Central memory CD8-positive, alpha-beta T cell (primary cell): ENCODE data around the gene MCOLN1.

Experiments
- ATAC-seq: fragments of 150-1000 bp; cut with Tn5 transposase; replicated peaks from 2 replicates; pipeline ENCODE4 v1.10.0; 2022; ENCODE audit warnings: mild to moderate bottlenecking, moderate FRiP score, moderate number of reproducible peaks; ENCODE audit not compliant: poor library complexity, severe bottlenecking; ENCODE audit errors: extremely low read depth
- DNase-seq, 2 donors: peaks; one replicate each; pipeline ENCODE4 v3.0.0; 2021; ENCODE audit warnings: low spot score in 2 of 2
- H3K27ac Mint-ChIP-seq: one replicate; pipeline ENCODE4 v1.8.0; 2022; ENCODE audit warnings: low read depth, mild to moderate bottlenecking, moderate library complexity, mixed read lengths
- H3K27me3 Mint-ChIP-seq: one replicate; pipeline ENCODE4 v1.8.0; 2022; ENCODE audit warnings: mixed read lengths
- H3K36me3 Mint-ChIP-seq: one replicate; pipeline ENCODE4 v1.8.0; 2022; ENCODE audit warnings: mild to moderate bottlenecking, moderate library complexity, mixed read lengths; ENCODE audit not compliant: insufficient read depth
- H3K4me1 Mint-ChIP-seq: one replicate; pipeline ENCODE4 v1.8.0; 2022; ENCODE audit warnings: mixed read lengths
- H3K4me3 Mint-ChIP-seq: one replicate; pipeline ENCODE4 v1.8.0; 2022; ENCODE audit warnings: mild to moderate bottlenecking, moderate library complexity, mixed read lengths
- H3K9me3 Mint-ChIP-seq: one replicate; pipeline ENCODE4 v1.8.0; 2022; ENCODE audit warnings: mixed read lengths

Gene MCOLN1

GRCh38 chr19:7506385-7507328 lies 15.8 kb upstream of the MCOLN1 start:
- Mint-ChIP-seq H3K9me3 (no peaks in the 10 kb centered on the region), H3K4me3 (no peak overlapping the region), H3K36me3 (peaks cover 4% of the 10 kb centered on the region), H3K4me1 (peaks cover 10% of the 10 kb centered on the region), H3K27ac (peak overlapping the region; percentile 64), H3K27me3 (peaks cover 52% of the 10 kb centered on the region)
- peak; percentile 49 for ATAC-seq
- DNase-seq, result no peak

DNA sequence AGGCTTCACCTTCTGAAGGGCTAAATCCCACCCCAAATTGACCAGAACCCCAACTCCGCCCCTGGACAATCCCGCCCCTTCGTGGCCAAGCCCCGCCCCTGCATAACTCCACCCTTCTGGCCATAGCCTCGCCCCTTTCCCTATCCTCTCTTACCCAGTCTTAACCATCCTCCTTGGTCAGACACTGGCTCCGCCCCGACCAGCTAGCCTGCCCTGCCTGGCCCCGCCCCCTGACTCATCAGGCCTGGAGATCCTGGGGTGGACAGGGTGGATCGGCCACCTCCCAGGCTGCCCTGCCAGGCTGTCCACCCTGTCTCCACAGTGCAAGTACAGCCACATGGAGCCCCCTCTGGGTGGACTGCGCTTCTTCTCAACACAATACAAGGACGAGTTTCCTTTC lies 14.5 kb upstream of the MCOLN1 start:
- Mint-ChIP-seq H3K9me3 (no peaks in the 10 kb centered on the region), H3K4me3 (no peak overlapping the region), H3K27ac (no peak overlapping the region), H3K27me3 (peaks cover 47% of the 10 kb centered on the region), H3K36me3 (peaks cover 4% of the 10 kb centered on the region), H3K4me1 (peaks cover 10% of the 10 kb centered on the region)
- DNase-seq (no peak), ATAC-seq (no peak)

GRCh38 chr19:7509625-7510024 lies 12.8 kb upstream of the MCOLN1 start:
- DNase-seq (no peak), ATAC-seq (no peak)
- H3K27ac Mint-ChIP-seq, result no peak overlapping the region
- H3K4me3 Mint-ChIP-seq, result no peak overlapping the region
- peaks cover 4% of the 10 kb centered on the region for H3K36me3 Mint-ChIP-seq
- no peaks in the 10 kb centered on the region for H3K9me3 Mint-ChIP-seq
- peaks cover 10% of the 10 kb centered on the region for H3K4me1 Mint-ChIP-seq
- peaks cover 47% of the 10 kb centered on the region for H3K27me3 Mint-ChIP-seq

DNA sequence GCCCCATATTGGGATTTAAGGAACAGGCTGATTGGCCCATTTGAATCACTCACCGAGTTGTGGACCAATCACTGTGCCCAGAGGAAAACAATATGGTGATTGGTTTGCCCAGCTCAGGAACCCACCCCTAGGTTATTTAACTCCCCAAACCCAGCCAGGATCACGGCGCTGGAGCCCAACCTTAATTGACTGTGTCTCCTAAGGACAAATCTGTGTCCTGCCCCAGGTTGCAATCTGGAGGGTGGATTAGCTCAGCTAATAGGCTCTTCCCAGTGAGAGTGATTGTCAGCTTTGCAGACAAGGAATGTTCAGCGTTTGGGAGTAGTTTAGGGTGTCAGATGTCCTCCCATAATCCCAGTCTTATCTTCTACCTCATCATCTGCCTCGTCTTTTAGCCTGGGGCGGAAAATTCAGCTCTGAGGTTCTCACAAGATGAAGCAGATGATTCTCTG lies 10.0 kb upstream of the MCOLN1 start:
- no peak overlapping the region for H3K27ac Mint-ChIP-seq
- peaks cover 53% of the 10 kb centered on the region for H3K27me3 Mint-ChIP-seq
- H3K36me3 Mint-ChIP-seq, result peaks cover 4% of the 10 kb centered on the region
- DNase-seq (no peak), ATAC-seq (no peak)
- H3K4me3 Mint-ChIP-seq, result no peak overlapping the region
- peaks cover 14% of the 10 kb centered on the region for H3K4me1 Mint-ChIP-seq
- no peaks in the 10 kb centered on the region for H3K9me3 Mint-ChIP-seq

GRCh38 chr19:7513809-7514642 lies 8.4 kb upstream of the MCOLN1 start:
- DNase-seq, result no peak
- Mint-ChIP-seq H3K9me3 (no peaks in the 10 kb centered on the region), H3K4me3 (no peak overlapping the region), H3K36me3 (peaks cover 3% of the 10 kb centered on the region), H3K4me1 (peaks cover 22% of the 10 kb centered on the region), H3K27me3 (peaks cover 38% of the 10 kb centered on the region), H3K27ac (no peak overlapping the region)
- ATAC-seq, result no peak

DNA sequence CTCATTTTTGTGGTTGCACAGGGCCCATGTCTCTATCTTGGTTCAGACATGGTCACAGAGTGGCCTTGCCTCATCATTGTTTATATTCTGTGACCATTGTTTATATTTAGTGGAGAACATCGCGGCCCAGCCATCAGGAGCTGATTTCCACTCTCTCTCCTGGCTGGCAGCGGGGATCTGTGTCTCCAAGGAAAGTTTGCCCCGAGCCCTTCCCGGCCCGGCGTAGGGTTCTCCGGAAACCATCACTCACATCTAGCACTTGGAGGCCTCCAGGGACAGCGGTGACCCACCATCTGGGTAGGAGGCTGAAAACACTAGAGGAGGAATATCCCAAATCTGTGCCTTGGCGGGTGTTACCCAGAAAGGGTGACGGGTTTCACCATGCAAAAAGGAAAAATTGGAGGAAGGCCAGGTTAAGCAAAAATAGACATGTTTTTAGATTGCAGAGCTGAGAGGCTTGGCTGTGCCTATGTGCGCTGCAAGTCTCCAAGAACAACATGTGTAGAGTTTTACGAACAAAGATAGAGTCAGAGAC lies 7.2 kb upstream of the MCOLN1 start:
- ATAC-seq (no peak), DNase-seq (no peak)
- Mint-ChIP-seq H3K4me1 (peaks cover 22% of the 10 kb centered on the region), H3K27me3 (peaks cover 27% of the 10 kb centered on the region), H3K9me3 (no peaks in the 10 kb centered on the region), H3K27ac (peak overlapping the region; percentile 56), H3K36me3 (peaks cover 6% of the 10 kb centered on the region), H3K4me3 (peak overlapping the region; percentile 73)

GRCh38 chr19:7515645-7516151 lies 6.7 kb upstream of the MCOLN1 start, which contains the start of gene ZNF358:
ZNF358 (plus strand) TSS chr19:7516103; CDS start chr19:7519243, 3,140 bp downstream.
- H3K4me1 Mint-ChIP-seq, result peaks cover 22% of the 10 kb centered on the region

GRCh38 chr19:7516333-7516732 lies 6.1 kb upstream of the MCOLN1 start:
- H3K36me3 Mint-ChIP-seq, result peaks cover 6% of the 10 kb centered on the region
- peaks cover 22% of the 10 kb centered on the region for H3K4me1 Mint-ChIP-seq
- ATAC-seq, result no peak
- no peak for DNase-seq
- no peak overlapping the region for H3K27ac Mint-ChIP-seq
- peak overlapping the region; percentile 56 for H3K4me3 Mint-ChIP-seq
- H3K27me3 Mint-ChIP-seq, result peaks cover 24% of the 10 kb centered on the region
- H3K9me3 Mint-ChIP-seq, result no peaks in the 10 kb centered on the region

More at GRCh38 chr19:7515645-7516151, 6.7 kb upstream of the MCOLN1 start, which contains the start of gene ZNF358:
- Mint-ChIP-seq H3K4me3 (peak within 1 kb of the TSS; percentile 73), H3K27ac (peak within 1 kb of the TSS; percentile 56), H3K27me3 (peaks cover 24% of the 10 kb centered on the region), H3K9me3 (no peaks in the 10 kb centered on the region), H3K36me3 (peaks cover 6% of the 10 kb centered on the region)
- DNase-seq (no peak), ATAC-seq (peak; percentile 52)

DNA sequence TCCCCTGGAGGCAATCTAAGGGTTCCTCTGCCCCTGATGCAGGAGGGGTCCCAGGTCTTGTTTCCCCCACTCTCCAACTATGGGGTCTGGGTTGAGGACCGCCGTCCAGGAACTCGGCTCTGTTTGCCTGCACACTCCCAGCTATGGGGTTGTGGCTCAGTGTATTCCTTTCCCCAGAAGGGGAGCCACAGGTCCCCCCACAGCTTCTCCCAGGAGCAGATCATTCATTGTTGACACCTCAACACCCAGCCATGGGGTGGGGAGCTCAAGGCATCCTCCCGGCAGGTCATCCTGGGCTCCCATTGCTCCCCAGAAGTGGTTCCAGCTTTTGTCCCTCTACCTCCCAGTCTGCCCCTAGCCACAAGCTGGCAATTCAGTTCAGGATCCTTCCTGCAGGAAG lies 5.5 kb upstream of the MCOLN1 start:
- Mint-ChIP-seq H3K4me1 (peaks cover 25% of the 10 kb centered on the region), H3K9me3 (no peaks in the 10 kb centered on the region), H3K27me3 (peaks cover 24% of the 10 kb centered on the region), H3K27ac (no peak overlapping the region), H3K4me3 (peak overlapping the region; percentile 56), H3K36me3 (peaks cover 7% of the 10 kb centered on the region)
- ATAC-seq (no peak), DNase-seq (no peak)

- peaks cover 37% of the 10 kb centered on the region for H3K4me1 Mint-ChIP-seq
- peaks cover 16% of the 10 kb centered on the region for H3K27me3 Mint-ChIP-seq
- H3K27ac Mint-ChIP-seq, result no peak overlapping the region
- peaks cover 14% of the 10 kb centered on the region for H3K36me3 Mint-ChIP-seq
- no peaks in the 10 kb centered on the region for H3K9me3 Mint-ChIP-seq
- no peak overlapping the region for H3K4me3 Mint-ChIP-seq
- no peak for DNase-seq
- no peak for ATAC-seq
These were observed 2.9 kb upstream of the MCOLN1 start for GRCh38 chr19:7519361-7520130.

- no peak overlapping the region for H3K4me3 Mint-ChIP-seq
- no peaks in the 10 kb centered on the region for H3K9me3 Mint-ChIP-seq
- ATAC-seq (no peak), DNase-seq (no peak)
- peaks cover 16% of the 10 kb centered on the region for H3K36me3 Mint-ChIP-seq
- H3K27ac Mint-ChIP-seq, result no peak overlapping the region
- peaks cover 34% of the 10 kb centered on the region for H3K4me1 Mint-ChIP-seq
- H3K27me3 Mint-ChIP-seq, result peaks cover 7% of the 10 kb centered on the region
These were observed 2.0 kb upstream of the MCOLN1 start for GRCh38 chr19:7520131-7521051.
